Endothelial cell of umbilical vein (primary cell): ENCODE data around the gene GMPPA. TPM values are rescaled to one million over a fixed set of nuclear protein-coding genes. Genes with fewer than 3 reads are reported as not detected.

Source experiments
- BruUV-seq: library from RNA; stranded (reverse); fragments of 400-500 nt; replicated peaks from 2 replicates; lab custom pipeline; 2021; lab: Mats Ljungman, UMichigan
- CTCF ChIA-PET: fragments of 300-600, 350-600 bp; sonication (Branson Sonifier 250); formaldehyde crosslinking; loops from one replicate; lab custom pipeline; 2021; ENCODE audit warnings: antibody characterized with exemption, inconsistent platforms; lab: Charles Lee
- POLR2A ChIA-PET: fragments of 300-600, 350-600 bp; sonication (Branson Sonifier 250); formaldehyde crosslinking; loops from one replicate; lab custom pipeline; 2021; ENCODE audit warnings: antibody characterized with exemption, inconsistent platforms; lab: Charles Lee
- DNase-seq: peaks from one replicate; pipeline ENCODE4 v3.0.0-alpha.2; 2011; ENCODE audit warnings: low read depth, low spot score
- FAIRE-seq: peaks from 2 replicates; lab custom pipeline; 2011; peaks lifted over from hg19 to GRCh38; lab: Jason Lieb, UNC
- H2AFZ ChIP-seq: 2 replicates; pipeline ENCODE4 v1.6.0; 2012; ENCODE audit warnings: low read depth, low read length, control low read depth, inconsistent platforms
- H3K27ac ChIP-seq: 2 replicates; pipeline ENCODE4 v1.5.1; 2011; ENCODE audit warnings: low read depth, mild to moderate bottlenecking, control low read depth, low read length, moderate library complexity; ENCODE audit not compliant: insufficient read depth
- H3K27me3 ChIP-seq, 2 experiments: 2 replicates each; pipeline versions ENCODE4 v1.6.0 to v1.6.1; 2011; ENCODE audit warnings: low read length in 2 of 2, mixed read lengths in 1 of 2; ENCODE audit not compliant: control insufficient read depth in 2 of 2, insufficient read depth in 2 of 2
- H3K36me3 ChIP-seq, 2 experiments: 2 replicates in 1 of 2; 3 replicates in 1 of 2; pipeline ENCODE4 v1.5.1; 2011; ENCODE audit warnings: low read length in 2 of 2, mild to moderate bottlenecking in 1 of 2, moderate library complexity in 1 of 2; ENCODE audit not compliant: control insufficient read depth in 2 of 2, insufficient read depth in 2 of 2; ENCODE audit errors: extremely low read depth in 1 of 2
- H3K4me1 ChIP-seq: 3 replicates; pipeline ENCODE4 v1.5.1; 2011; ENCODE audit warnings: mild to moderate bottlenecking, low read length; ENCODE audit not compliant: control insufficient read depth, insufficient read depth; ENCODE audit errors: extremely low read depth
- H3K4me2 ChIP-seq: 2 replicates; pipeline ENCODE4 v1.6.1; 2011; ENCODE audit warnings: low read length, control low read depth, mixed read lengths; ENCODE audit not compliant: insufficient read depth
- H3K4me3 ChIP-seq, 3 experiments: fragments of 200-600 bp in 1 of 3; sonication (generic), shearing (Covaris generic) in 1 of 3; replicated peaks in 1 of 3; 2 replicates each; pipeline ENCODE4 v1.5.1; 2011 to 2016; ENCODE audit warnings: control low read depth in 3 of 3, low read length in 3 of 3, mild to moderate bottlenecking in 2 of 3, inconsistent platforms in 1 of 3, low read depth in 1 of 3, moderate library complexity in 1 of 3; ENCODE audit not compliant: insufficient read depth in 1 of 3
- H3K79me2 ChIP-seq: 2 replicates; pipeline ENCODE4 v1.6.0; 2012; ENCODE audit warnings: low read length, inconsistent platforms; ENCODE audit not compliant: control insufficient read depth, insufficient read depth
- H3K9ac ChIP-seq: replicated peaks from 2 replicates; pipeline ENCODE3; 2011; ENCODE audit warnings: low read length, control low read depth; ENCODE audit not compliant: insufficient read depth; ENCODE audit errors: extremely low read depth
- H3K9me1 ChIP-seq: replicated peaks from 3 replicates; pipeline ENCODE4 v1.6.0; 2011; ENCODE audit warnings: mild to moderate bottlenecking, low read length; ENCODE audit not compliant: control insufficient read depth, insufficient read depth; ENCODE audit errors: extremely low read depth
- H3K9me3 ChIP-seq: replicated peaks from 2 replicates; pipeline ENCODE4 v1.5.1; 2012; ENCODE audit warnings: low read length, inconsistent platforms; ENCODE audit not compliant: control insufficient read depth, insufficient read depth
- H4K20me1 ChIP-seq: replicated peaks from 2 replicates; pipeline ENCODE3; 2011; ENCODE audit warnings: mild to moderate bottlenecking, low read length; ENCODE audit not compliant: control insufficient read depth, insufficient read depth; ENCODE audit errors: extremely low read depth
- CTCF ChIP-seq, 2 donors: IDR thresholded peaks; 1 replicate in 1 of 2; 2 replicates in 1 of 2; pipeline ENCODE4 v1.5.1; 2011; ENCODE audit warnings: low read length in 2 of 2, mild to moderate bottlenecking in 2 of 2, moderate library complexity in 2 of 2, control low read depth in 1 of 2, inconsistent platforms in 1 of 2, low read depth in 1 of 2; ENCODE audit not compliant: insufficient read depth in 1 of 2; ENCODE audit errors: extremely low read depth in 1 of 2
- EZH2 ChIP-seq: IDR thresholded peaks from 2 replicates; pipeline ENCODE4 v1.6.1; 2012; ENCODE audit warnings: borderline replicate concordance, low read depth, mild to moderate bottlenecking, moderate library complexity, low read length, inconsistent platforms; ENCODE audit not compliant: severe bottlenecking
- FOS ChIP-seq: IDR thresholded peaks from 2 replicates; pipeline ENCODE4 v1.6.1; 2011; ENCODE audit warnings: mild to moderate bottlenecking, low read length, moderate library complexity, borderline replicate concordance; ENCODE audit not compliant: insufficient read depth
- JUN ChIP-seq: IDR thresholded peaks from 2 replicates; pipeline ENCODE4 v1.6.1; 2011; ENCODE audit warnings: borderline replicate concordance, low read depth; ENCODE audit not compliant: insufficient read length, insufficient read depth
- MYC ChIP-seq: IDR thresholded peaks from one replicate; pipeline ENCODE4 v1.6.1; 2011; ENCODE audit warnings: mild to moderate bottlenecking, low read depth, low read length
- POLR2A ChIP-seq: IDR thresholded peaks from 2 replicates; pipeline ENCODE4 v1.6.1; 2012; ENCODE audit warnings: low read depth, mild to moderate bottlenecking, control low read depth, low read length
- POLR2AphosphoS5 ChIP-seq: IDR thresholded peaks from 2 replicates; pipeline ENCODE4 v1.6.1; 2012; ENCODE audit warnings: low read depth, mild to moderate bottlenecking, control low read depth, low read length, moderate library complexity; ENCODE audit not compliant: insufficient read depth
- dilution Hi-C: fragments of 300-500 bp; cut with MboI; formaldehyde crosslinking; loops from one replicate; pipeline ENCODE4 v1.15.0; 2019; ENCODE audit warnings: low sequenced_read_pairs; ENCODE audit not compliant: extremely low pct_ligation_motif_present
- intact Hi-C: fragments of 100-400 bp; cut with micrococcal nuclease; formaldehyde crosslinking; loops from one replicate; pipeline ENCODE4 v1.10.0; 2022
- polyA plus RNA-seq, 4 experiments: library from polyadenylated mRNA; depleted of rRNA in 3 of 4; stranded (reverse) in 3 of 4; unstranded in 1 of 4; fragments of >200 nt; gene quantifications; 2 replicates each; pipeline versions ENCODE4 v1.2.1 to v1.2.3, GENCODE V29; 2011 to 2012; ENCODE audit warnings: missing spikeins in 1 of 4
- total RNA-seq: library from RNA; stranded (reverse); gene quantifications from 2 replicates; pipeline ENCODE4 v1.2.3, GENCODE V29; 2021
- TF ChIP-seq, protein P1 (sequence below): IDR thresholded peaks from 2 replicates; pipeline ENCODE4 v1.6.1; 2011; ENCODE audit not compliant: insufficient read depth, insufficient read length

GMPPA gene
- total and polyA plus RNA-seq, 2 donors (not counting 3 experiments of a cell fraction or from before 2014, with no cell fraction given) = 39.1 to 104 TPM

GRCh38 chr2:219494952-219495530 lies 3.6 kb upstream of the GMPPA start:
- H3K27ac ChIP-seq = no peak overlapping the region
- ChIA-PET CTCF (interaction anchor here (0.6 to 19.9 kb wide), 38 partner anchors 9 to 200 kb away, joined by 3 to 731 read pairs (median 6); partner anchors contain the start of genes ASIC4, CHPF, DNPEP and OBSL1), POLR2A (interaction anchor here (0.6 to 1.0 kb wide), 2 partner anchors 32 to 35 kb away, joined by 4 to 8 read pairs; no protein-coding TSS in a partner anchor)
- no peak overlapping the region for H2AFZ ChIP-seq
- H3K4me3 ChIP-seq = no peak overlapping the region
- H3K9me3 ChIP-seq = no peaks in the 10 kb centered on the region
- no peaks in the 10 kb centered on the region for H4K20me1 ChIP-seq
- dilution Hi-C loops = no loop called here
- no peaks in the 10 kb centered on the region for H3K9me1 ChIP-seq
- peaks cover 33 to 36% of the 10 kb centered on the region in 2 experiments for H3K27me3 ChIP-seq
- H3K36me3 ChIP-seq = no peaks in the 10 kb centered on the region
- no peak for FAIRE-seq
- H3K79me2 ChIP-seq = no peaks in the 10 kb centered on the region
- H3K9ac ChIP-seq = no peak overlapping the region
- BruUV-seq = no TSS peak
- DNase-seq = no peak
- H3K4me2 ChIP-seq = no peak overlapping the region
- TF ChIP-seq CTCF (IDR thresholded peaks at IDR 0.05; ENCODE audit: extremely low read depth in 1 of 2, insufficient read depth in 1 of 2, low read depth in 1 of 2, low read length in 2 of 2) (no peak), POLR2AphosphoS5 (no peak), POLR2A (no peak), JUN (no peak), MYC (no peak), EZH2 (no peak), FOS (no peak)
- TF ChIP-seq, protein P1, sequence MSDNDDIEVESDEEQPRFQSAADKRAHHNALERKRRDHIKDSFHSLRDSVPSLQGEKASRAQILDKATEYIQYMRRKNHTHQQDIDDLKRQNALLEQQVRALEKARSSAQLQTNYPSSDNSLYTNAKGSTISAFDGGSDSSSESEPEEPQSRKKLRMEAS = no peak
- H3K4me1 ChIP-seq = peaks cover 12% of the 10 kb centered on the region
- intact Hi-C loops = loop anchor here (1.0 to 2.0 kb wide), 2 partner anchors 14 to 35 kb away; no protein-coding TSS in a partner anchor
